ENCODE results near the gene WNK2. TPM values are rescaled to one million over a fixed set of nuclear protein-coding genes. Genes with fewer than 3 reads are reported as not detected.

Gene WNK2
- polyA plus RNA-seq, 3 donors: 0.40 TPM; not detected in 2

GRCh38 chr9:93219692-93220091, 35.8 kb downstream of the WNK2 start:
- no peak overlapping the region for H3K27ac ChIP-seq (ENCODE audit: low read depth in 1 of 2, low read length in 2 of 2)
- peaks cover 32 to 54% (median 37%) of the 10 kb centered on the region in 3 donors for H3K27me3 Mint-ChIP-seq (ENCODE audit: low read depth in 3 of 3)
- intact Hi-C loops (cut with micrococcal nuclease): no loop called here
- H2AFZ ChIP-seq (ENCODE audit: insufficient read depth, low read depth, low read length, poor library complexity, severe bottlenecking): no peak overlapping the region
- peaks cover 4 to 6% of the 10 kb centered on the region in 2 donors for H3K4me1 ChIP-seq (ENCODE audit: control insufficient read depth in 1 of 2, insufficient read depth in 2 of 2, low read length in 2 of 2)
- peaks cover 3 to 20% of the 10 kb centered on the region in 2 donors for H3K27me3 ChIP-seq (ENCODE audit: control insufficient read depth in 2 of 2, insufficient read depth in 2 of 2, low read length in 2 of 2)
- peaks cover 2 to 18% (median 13%) of the 10 kb centered on the region in 7 donors for H3K9me3 Mint-ChIP-seq
- H3K9ac ChIP-seq (ENCODE audit: insufficient read depth, low read length, poor library complexity, severe bottlenecking): no peak overlapping the region
- no peaks in the 10 kb centered on the region for H4K20me1 ChIP-seq (ENCODE audit: insufficient read depth, low read length)
- no peaks in the 10 kb centered on the region for H3K36me3 ChIP-seq (replicated peaks in 1 of 2; ENCODE audit: control insufficient read depth in 1 of 2, insufficient read depth in 2 of 2, low read length in 2 of 2)
- H3K79me2 ChIP-seq (ENCODE audit: insufficient read depth, low read length): no peaks in the 10 kb centered on the region
- H3K4me1 Mint-ChIP-seq: peaks cover 10% of the 10 kb centered on the region
- DNase-seq: no peak
- TF ChIP-seq CTCF (IDR thresholded peaks at IDR 0.05): no peak
- no peak overlapping the region for H3K4me3 ChIP-seq (replicated peaks in 1 of 3; ENCODE audit: low read depth in 2 of 3, low read length in 3 of 3)
- no peaks in the 10 kb centered on the region for H3K36me3 Mint-ChIP-seq
- WGBS (ENCODE audit: insufficient coverage): 94% methylated on average over 5 of the region's 5 CpGs
- peaks cover 5 to 6% of the 10 kb centered on the region in 2 donors for H3K9me3 ChIP-seq (replicated peaks in 1 of 2; ENCODE audit: control insufficient read depth in 1 of 2, insufficient read depth in 1 of 2, low read length in 2 of 2)
- H3K4me2 ChIP-seq (replicated peaks; ENCODE audit: extremely low read depth, low read length, poor library complexity, severe bottlenecking): no peak overlapping the region
- no peak overlapping the region for H3K4me3 Mint-ChIP-seq
- no peak overlapping the region for H3K27ac Mint-ChIP-seq

- Histone ChIP-seq H3K9ac (ENCODE audit: insufficient read depth, low read length, poor library complexity, severe bottlenecking) (no peak overlapping the region), H3K27me3 (ENCODE audit: control insufficient read depth in 2 of 2, insufficient read depth in 2 of 2, low read length in 2 of 2) (peaks cover 5 to 27% of the 10 kb centered on the region in 2 donors), H3K4me2 (replicated peaks; ENCODE audit: extremely low read depth, low read length, poor library complexity, severe bottlenecking) (no peak overlapping the region), H3K9me3 (replicated peaks in 1 of 2; ENCODE audit: control insufficient read depth in 1 of 2, insufficient read depth in 1 of 2, low read length in 2 of 2) (peaks cover 3 to 5% of the 10 kb centered on the region in 2 donors), H3K27ac (ENCODE audit: low read depth in 1 of 2, low read length in 2 of 2) (no peak overlapping the region), H3K4me1 (ENCODE audit: control insufficient read depth in 1 of 2, insufficient read depth in 2 of 2, low read length in 2 of 2) (peaks cover 4 to 6% of the 10 kb centered on the region in 2 donors), H4K20me1 (ENCODE audit: insufficient read depth, low read length) (no peaks in the 10 kb centered on the region), H3K4me3 (replicated peaks in 1 of 3; ENCODE audit: low read depth in 2 of 3, low read length in 3 of 3) (no peak overlapping the region), H3K36me3 (replicated peaks in 1 of 2; ENCODE audit: control insufficient read depth in 1 of 2, insufficient read depth in 2 of 2, low read length in 2 of 2) (no peaks in the 10 kb centered on the region), H2AFZ (ENCODE audit: insufficient read depth, low read depth, low read length, poor library complexity, severe bottlenecking) (no peak overlapping the region), H3K79me2 (ENCODE audit: insufficient read depth, low read length) (no peaks in the 10 kb centered on the region)
- no peak overlapping the region for H3K27ac Mint-ChIP-seq
- peaks cover 39 to 60% (median 45%) of the 10 kb centered on the region in 3 donors for H3K27me3 Mint-ChIP-seq (ENCODE audit: low read depth in 3 of 3)
- intact Hi-C loops (cut with micrococcal nuclease): no loop called here
- no peak for TF ChIP-seq CTCF (IDR thresholded peaks at IDR 0.05)
- H3K9me3 Mint-ChIP-seq: peaks cover 2 to 9% (median 7%) of the 10 kb centered on the region in 7 donors
- no peak overlapping the region for H3K4me3 Mint-ChIP-seq
- DNase-seq: no peak
- 93% methylated on average over 3 of the region's 4 CpGs for WGBS (ENCODE audit: insufficient coverage)
- no peaks in the 10 kb centered on the region for H3K36me3 Mint-ChIP-seq
- peaks cover 10% of the 10 kb centered on the region for H3K4me1 Mint-ChIP-seq
These were observed 36.7 kb downstream of the WNK2 start for GRCh38 chr9:93220627-93221026.

Data from CD14-positive monocyte (primary cell).